VCaP (cell line): ENCODE measurements around the gene IL25.

Experiments used
- H3K27ac ChIP-seq: fragments of 450-650 bp; 2 replicates; pipeline ENCODE4 v1.5.1; 2017
- TF ChIP-seq, protein P1 (sequence below): fragments of 450-650 bp; conservative IDR thresholded peaks from 2 replicates; pipeline ENCODE4 v1.5.1; 2017; ENCODE audit warnings: mild to moderate bottlenecking, moderate library complexity

Gene IL25

GRCh38 chr14:23360496-23360895 is 12.1 kb upstream of the IL25 start:
- TF ChIP-seq, protein P1, sequence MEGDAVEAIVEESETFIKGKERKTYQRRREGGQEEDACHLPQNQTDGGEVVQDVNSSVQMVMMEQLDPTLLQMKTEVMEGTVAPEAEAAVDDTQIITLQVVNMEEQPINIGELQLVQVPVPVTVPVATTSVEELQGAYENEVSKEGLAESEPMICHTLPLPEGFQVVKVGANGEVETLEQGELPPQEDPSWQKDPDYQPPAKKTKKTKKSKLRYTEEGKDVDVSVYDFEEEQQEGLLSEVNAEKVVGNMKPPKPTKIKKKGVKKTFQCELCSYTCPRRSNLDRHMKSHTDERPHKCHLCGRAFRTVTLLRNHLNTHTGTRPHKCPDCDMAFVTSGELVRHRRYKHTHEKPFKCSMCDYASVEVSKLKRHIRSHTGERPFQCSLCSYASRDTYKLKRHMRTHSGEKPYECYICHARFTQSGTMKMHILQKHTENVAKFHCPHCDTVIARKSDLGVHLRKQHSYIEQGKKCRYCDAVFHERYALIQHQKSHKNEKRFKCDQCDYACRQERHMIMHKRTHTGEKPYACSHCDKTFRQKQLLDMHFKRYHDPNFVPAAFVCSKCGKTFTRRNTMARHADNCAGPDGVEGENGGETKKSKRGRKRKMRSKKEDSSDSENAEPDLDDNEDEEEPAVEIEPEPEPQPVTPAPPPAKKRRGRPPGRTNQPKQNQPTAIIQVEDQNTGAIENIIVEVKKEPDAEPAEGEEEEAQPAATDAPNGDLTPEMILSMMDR, result no peak
- no peak overlapping the region for H3K27ac ChIP-seq

DNA sequence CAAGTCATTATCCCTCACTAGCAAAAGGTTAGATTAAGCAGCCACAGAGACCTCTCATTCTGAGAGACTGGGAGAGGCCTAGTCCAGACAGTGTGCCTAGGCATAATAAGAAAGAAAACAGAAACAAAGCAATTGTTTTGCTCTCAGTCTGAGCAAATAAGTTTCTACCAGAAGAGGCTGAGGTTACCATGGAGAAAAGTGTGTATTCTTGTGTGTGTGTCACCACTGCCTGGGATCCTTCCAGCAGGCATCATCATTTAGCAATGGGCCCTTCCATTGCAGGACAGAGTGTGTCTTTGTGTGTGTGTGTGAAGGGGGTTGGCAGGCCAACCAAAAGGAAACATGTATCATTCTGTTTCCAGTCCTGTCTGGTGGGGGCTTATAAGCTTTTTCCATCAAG is 11.3 kb upstream of the IL25 start:
- H3K27ac ChIP-seq, result no peak overlapping the region
- TF ChIP-seq, protein P1, result no peak

- no peak overlapping the region for H3K27ac ChIP-seq
- TF ChIP-seq, protein P1, result no peak
Observed at GRCh38 chr14:23361763-23362162, 10.8 kb upstream of the IL25 start.

- H3K27ac ChIP-seq, result no peak overlapping the region
- TF ChIP-seq, protein P1, result peak; percentile 49
Observed at GRCh38 chr14:23362200-23362599, 10.4 kb upstream of the IL25 start.

DNA sequence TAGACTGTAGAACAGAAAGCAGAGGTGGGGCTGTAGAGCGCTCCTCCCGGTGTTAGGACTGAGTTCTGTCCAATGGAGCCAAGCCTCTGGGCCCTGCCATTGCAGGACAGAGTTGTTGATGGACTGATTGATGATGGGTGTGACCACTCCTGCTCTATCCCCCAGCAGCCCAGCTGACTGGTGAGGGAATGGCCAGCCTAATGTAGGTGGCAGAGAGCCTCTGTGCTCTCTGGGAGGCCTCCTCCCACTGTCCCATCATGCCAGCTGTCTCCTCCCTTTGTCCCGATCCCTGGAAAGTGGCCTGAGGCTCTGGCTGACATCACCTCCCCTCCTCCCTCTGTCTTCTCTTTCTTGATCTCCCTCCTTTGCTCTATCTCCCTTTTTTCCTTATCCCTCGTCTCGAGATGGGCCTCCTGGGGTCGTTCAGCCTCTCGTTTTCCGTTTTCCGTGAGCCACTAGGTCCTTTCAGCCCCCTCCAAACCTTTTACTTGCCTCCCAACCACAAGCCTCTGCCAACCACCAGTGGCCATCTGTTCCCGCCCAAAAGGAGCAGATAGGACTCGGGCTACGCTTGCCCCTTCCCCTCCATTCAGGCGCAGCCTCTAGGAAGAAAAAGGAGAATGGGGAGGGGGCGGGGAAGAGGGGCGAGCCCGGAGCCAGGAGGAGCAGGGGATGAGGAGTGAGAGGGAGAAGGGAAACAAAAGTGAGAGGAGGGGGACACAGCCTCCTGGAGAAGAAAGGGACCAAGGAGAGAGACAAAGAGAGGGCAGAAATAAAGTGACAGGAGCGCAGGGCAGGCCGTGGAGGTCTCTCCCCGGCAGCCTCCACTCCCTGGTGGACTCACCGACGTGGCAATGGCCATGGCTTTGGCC is 8.2 kb upstream of the IL25 start:
- no peak overlapping the region for H3K27ac ChIP-seq
- TF ChIP-seq, protein P1, result no peak

GRCh38 chr14:23365036-23365731 is 7.4 kb upstream of the IL25 start, which contains the start of gene EFS:
Gene EFS (minus strand): TSS chr14:23365172. CDS start chr14:23365025, 147 bp downstream.
- no peak within 1 kb of the TSS for H3K27ac ChIP-seq
- TF ChIP-seq, protein P1, result no peak

GRCh38 chr14:23365732-23366425 is 6.7 kb upstream of the IL25 start:
- TF ChIP-seq, protein P1, result no peak
- no peak overlapping the region for H3K27ac ChIP-seq
